CD4-positive, alpha-beta T cell treated with Interleukin-6 at 100 ng/mL for 8 hours (primary cell): ENCODE results near the gene FES.

ENCODE experiments used
- DNase-seq: peaks from one replicate; pipeline ENCODE4 v3.0.0-alpha.2; 2020; ENCODE audit warnings: mixed read lengths, low spot score

Gene FES

DNA sequence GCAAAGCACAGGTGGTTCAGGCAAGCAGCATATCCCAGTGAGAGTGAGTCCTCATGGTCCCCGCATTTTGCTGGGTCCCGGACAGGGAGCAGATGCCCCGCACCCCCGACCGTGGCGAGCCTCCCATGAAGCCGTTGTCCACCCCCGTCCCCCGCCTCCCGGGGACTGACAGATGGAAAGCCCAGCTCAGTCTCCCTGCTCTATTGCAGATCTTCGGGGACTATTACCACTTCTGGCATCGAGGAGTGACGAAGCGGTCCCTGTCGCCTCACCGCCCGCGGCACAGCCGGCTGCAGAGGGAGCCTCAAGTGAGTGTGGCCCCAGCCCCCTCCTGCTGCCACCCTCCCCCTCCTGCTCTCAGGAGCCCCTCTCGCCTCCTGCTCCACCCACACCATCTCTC, 8.3 kb upstream of the FES start:
- no peak for DNase-seq

DNA sequence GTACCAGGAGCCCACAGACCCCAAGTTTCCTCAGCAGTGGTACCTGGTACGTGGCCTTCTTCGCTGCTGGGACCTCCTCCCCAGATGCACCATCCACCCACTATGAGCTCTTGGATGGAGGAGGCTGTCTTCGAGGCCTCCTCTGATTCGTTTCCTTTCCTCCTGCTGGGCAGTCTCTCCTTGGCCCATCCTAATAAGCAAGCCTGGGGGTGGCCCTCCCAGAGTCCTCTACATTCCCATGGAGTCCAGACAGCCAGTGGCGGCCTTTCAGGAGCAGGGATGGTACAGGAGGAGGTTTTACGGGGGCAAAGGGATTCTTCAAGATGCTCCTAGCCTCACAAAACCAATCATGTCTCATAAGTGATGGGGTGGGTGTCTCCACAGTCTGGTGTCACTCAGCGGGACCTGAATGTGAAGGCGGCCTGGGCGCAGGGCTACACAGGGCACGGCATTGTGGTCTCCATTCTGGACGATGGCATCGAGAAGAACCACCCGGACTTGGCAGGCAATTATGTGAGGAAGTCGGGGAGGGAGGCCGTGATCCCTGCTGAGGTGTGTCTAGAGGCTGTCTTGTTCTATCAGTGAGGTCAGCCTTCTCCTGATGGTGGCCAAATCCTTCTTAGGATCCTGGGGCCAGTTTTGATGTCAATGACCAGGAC, 7.7 kb upstream of the FES start:
- no peak for DNase-seq

DNA sequence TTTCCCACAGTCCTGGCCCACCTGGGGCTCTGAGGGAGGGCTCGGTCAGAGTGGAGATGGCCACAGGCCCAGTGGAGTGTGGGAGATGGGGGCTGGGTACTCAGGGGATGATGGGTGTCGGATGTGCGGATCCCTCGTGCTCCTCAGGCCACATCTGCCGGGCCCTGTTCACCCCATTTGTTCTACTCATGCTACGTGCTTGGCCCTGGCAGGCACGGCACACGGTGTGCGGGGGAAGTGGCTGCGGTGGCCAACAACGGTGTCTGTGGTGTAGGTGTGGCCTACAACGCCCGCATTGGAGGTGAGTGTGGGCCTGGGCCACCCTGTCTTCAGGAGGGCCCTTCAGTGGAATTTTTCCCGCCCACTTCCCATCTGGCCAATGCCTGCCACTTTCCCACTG, 7.0 kb upstream of the FES start:
- no peak for DNase-seq

DNA sequence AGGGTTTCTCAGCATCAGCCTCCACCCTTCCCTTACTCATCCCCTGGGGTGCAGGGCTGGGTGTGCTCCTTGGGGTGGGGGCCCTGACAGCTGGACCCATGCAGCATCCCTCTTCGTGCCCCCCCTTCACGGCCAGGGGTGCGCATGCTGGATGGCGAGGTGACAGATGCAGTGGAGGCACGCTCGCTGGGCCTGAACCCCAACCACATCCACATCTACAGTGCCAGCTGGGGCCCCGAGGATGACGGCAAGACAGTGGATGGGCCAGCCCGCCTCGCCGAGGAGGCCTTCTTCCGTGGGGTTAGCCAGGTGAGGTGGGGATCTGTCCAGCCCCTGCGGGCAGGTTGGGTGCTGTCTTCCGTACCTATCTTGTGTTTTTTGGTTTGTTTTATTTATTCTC, 6.3 kb upstream of the FES start:
- DNase-seq: no peak

DNA sequence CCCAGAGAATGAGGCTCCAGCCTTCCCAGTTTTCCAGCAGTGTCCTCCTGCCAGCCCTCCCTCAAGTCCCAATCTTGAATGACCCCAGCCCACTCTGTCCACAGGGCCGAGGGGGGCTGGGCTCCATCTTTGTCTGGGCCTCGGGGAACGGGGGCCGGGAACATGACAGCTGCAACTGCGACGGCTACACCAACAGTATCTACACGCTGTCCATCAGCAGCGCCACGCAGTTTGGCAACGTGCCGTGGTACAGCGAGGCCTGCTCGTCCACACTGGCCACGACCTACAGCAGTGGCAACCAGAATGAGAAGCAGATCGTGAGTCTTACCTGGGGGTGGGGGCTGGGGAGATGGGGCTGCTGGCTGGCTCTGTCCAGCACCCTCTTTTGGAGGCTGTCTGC, 5.6 kb upstream of the FES start:
- no peak for DNase-seq

DNA sequence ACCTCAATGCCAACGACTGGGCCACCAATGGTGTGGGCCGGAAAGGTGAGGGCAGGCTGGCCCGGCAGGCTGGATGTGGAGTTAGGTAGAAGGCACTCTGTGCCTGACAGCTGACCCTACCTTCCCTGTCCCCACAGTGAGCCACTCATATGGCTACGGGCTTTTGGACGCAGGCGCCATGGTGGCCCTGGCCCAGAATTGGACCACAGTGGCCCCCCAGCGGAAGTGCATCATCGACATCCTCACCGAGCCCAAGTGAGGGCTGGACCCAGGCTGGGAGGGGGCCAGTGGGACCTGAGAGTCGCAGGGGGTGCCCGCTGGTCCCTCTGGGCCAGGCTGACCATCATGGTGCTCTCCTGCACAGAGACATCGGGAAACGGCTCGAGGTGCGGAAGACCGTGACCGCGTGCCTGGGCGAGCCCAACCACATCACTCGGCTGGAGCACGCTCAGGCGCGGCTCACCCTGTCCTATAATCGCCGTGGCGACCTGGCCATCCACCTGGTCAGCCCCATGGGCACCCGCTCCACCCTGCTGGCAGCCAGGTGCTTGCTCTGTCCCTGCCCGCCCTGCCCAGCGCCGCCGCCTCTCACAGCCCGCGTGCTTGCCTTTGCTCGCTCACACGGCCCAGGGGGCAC, 4.5 kb upstream of the FES start:
- DNase-seq: no peak

DNA sequence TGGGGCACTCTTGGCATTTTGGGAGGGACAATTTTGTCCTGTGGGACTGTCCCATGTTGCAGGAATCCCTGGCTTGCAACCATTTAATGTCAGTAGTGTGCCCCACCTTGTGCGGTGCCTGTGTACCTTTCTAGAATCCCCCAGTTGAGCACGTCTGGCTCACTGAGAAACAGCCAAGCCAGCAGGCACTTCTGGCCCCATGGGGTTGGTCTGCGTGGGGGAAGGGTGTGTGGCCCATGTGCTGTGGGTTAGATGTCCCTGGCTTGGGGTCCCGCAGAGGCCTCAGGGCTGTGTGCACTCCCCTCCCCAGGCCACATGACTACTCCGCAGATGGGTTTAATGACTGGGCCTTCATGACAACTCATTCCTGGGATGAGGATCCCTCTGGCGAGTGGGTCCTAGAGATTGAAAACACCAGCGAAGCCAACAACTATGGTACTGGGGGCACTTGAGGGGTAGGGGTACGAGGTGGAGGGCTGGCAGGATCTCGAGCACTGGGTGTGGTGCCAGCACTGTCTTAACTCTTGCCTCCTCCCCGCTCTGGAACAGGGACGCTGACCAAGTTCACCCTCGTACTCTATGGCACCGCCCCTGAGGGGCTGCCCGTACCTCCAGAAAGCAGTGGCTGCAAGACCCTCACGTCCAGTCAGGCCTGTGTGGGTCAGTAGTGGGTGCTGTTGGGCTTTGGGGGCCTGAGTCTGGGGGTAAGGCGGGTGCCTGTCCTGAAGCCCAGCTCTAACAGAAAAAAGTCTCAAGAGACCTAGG, 3.7 kb upstream of the FES start:
- no peak for DNase-seq

DNA sequence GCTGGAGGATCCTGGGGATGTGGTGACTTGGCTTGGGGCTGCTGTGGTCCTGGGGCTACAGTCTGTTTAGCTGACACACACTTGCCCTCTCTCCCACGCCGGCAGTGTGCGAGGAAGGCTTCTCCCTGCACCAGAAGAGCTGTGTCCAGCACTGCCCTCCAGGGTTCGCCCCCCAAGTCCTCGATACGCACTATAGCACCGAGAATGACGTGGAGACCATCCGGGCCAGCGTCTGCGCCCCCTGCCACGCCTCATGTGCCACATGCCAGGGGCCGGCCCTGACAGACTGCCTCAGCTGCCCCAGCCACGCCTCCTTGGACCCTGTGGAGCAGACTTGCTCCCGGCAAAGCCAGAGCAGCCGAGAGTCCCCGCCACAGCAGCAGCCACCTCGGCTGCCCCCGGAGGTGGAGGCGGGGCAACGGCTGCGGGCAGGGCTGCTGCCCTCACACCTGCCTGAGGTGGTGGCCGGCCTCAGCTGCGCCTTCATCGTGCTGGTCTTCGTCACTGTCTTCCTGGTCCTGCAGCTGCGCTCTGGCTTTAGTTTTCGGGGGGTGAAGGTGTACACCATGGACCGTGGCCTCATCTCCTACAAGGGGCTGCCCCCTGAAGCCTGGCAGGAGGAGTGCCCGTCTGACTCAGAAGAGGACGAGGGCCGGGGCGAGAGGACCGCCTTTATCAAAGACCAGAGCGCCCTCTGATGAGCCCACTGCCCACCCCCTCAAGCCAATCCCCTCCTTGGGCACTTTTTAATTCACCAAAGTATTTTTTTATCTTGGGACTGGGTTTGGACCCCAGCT, 2.9 kb upstream of the FES start:
- DNase-seq: no peak

DNA sequence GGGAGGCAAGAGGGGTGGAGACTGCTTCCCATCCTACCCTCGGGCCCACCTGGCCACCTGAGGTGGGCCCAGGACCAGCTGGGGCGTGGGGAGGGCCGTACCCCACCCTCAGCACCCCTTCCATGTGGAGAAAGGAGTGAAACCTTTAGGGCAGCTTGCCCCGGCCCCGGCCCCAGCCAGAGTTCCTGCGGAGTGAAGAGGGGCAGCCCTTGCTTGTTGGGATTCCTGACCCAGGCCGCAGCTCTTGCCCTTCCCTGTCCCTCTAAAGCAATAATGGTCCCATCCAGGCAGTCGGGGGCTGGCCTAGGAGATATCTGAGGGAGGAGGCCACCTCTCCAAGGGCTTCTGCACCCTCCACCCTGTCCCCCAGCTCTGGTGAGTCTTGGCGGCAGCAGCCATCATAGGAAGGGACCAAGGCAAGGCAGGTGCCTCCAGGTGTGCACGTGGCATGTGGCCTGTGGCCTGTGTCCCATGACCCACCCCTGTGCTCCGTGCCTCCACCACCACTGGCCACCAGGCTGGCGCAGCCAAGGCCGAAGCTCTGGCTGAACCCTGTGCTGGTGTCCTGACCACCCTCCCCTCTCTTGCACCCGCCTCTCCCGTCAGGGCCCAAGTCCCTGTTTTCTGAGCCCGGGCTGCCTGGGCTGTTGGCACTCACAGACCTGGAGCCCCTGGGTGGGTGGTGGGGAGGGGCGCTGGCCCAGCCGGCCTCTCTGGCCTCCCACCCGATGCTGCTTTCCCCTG, 2.2 kb upstream of the FES start:
- no peak for DNase-seq

DNA sequence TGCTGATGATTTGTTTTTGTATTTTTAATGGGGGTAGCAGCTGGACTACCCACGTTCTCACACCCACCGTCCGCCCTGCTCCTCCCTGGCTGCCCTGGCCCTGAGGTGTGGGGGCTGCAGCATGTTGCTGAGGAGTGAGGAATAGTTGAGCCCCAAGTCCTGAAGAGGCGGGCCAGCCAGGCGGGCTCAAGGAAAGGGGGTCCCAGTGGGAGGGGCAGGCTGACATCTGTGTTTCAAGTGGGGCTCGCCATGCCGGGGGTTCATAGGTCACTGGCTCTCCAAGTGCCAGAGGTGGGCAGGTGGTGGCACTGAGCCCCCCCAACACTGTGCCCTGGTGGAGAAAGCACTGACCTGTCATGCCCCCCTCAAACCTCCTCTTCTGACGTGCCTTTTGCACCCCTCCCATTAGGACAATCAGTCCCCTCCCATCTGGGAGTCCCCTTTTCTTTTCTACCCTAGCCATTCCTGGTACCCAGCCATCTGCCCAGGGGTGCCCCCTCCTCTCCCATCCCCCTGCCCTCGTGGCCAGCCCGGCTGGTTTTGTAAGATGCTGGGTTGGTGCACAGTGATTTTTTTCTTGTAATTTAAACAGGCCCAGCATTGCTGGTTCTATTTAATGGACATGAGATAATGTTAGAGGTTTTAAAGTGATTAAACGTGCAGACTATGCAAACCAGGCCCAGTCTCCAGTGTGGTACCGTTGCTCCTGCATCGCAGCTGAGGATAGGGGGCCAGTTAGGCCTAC, 1.4 kb upstream of the FES start:
- no peak for DNase-seq

DNA sequence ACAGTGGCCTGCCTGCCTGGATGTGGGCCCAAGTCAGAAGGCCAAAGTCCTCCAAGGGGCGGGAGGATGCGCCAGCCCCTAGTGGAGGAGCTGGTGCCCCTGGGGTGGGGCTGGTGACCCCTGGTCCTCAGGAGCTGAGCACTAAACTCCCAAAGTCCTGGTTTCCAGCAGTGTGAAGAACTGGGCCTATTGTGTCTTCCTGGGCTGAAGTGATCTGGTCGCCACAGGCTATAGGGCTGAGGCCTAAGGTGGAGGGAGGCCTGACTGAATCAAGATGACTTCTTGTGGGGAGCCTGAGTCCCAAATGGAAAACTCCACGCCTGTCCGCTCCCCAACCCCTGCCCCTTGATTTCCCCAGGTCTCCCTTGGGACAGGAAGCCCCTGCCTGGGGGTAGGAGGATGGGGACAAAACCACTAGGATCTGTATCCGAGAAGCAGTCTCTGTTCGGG, 753 bp upstream of the FES start:
- DNase-seq: no peak

DNA sequence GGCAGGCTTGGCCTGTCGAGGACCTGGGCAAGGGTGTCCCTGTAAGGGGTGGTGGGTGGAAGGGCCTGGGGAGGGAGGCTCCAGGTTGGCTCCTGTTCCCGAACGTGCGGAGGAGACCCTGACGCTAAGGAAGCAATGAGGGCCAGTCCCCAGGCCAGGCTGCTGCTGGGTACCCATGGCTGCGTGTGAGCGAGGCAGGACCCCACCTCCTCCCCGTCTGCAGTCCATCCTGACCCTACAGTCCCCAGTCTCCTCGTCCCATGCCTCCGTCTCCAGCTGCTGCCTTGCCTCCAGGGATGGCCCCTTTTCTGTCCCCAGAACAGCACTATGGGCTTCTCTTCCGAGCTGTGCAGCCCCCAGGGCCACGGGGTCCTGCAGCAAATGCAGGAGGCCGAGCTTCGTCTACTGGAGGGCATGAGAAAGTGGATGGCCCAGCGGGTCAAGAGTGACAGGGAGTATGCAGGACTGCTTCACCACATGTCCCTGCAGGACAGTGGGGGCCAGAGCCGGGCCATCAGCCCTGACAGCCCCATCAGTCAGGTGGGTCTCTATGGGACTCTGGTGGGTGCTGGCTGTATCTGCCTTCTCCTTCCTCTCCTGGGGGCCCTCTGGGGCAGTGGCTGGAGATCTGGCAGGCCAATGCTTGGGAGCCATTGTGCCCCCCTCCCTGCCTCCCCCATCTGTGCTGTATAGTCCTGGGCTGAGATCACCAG, 571 bp downstream of the FES start:
- DNase-seq: no peak

DNA sequence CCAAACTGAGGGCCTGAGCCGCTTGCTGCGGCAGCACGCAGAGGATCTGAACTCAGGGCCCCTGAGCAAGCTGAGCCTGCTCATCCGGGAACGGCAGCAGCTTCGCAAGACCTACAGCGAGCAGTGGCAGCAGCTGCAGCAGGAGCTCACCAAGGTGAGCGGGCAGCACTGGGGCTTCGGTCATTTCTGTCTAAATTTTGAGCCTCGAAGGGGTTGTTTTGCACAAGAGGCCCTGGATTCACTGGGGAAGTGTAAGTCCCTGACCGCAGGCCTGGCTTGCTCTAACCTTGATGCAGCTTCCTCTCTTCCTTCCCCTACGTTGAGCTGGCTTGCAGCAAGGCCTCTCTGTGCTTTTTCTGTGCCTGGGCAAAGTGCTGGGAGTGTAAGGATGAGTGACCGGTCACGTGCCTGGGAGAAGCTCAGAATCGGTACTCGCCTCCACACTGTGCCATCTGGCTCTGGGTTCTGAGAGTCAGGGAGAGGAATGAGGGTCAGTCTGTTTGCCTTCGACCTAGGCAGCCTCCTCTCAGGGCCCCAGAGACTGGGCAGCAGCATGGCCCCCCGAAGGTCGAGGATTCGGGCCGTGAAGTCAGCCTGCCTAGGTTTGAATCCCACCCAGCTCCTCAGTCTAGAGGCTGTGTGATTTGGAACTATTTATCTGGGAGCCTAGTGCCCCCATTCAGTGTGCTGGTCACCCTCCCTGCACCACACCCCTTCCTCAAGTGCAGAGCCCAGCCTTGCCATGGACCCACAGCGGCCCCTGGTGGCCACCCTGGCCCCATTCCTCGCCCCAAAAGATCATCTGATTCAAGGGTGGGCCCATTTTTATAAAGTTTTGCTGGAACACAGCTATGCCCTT, 1.4 kb downstream of the FES start:
- peak; percentile 72 for DNase-seq

DNA sequence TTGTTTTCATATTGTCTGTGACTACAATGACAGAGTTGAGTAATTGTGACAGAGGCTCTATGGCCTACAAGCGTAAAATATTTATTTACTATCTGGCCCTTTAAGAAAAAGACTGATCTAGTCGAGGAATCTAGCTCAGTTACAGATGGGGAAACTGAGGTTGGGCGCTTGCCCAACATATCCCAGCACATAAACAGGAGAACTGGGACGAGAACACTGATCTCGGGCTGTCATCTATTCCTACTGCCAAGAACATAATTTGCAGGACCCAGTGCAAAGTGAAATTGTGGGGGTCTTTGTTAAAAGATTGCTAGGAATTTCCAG, 1.9 kb downstream of the FES start:
- no peak for DNase-seq

DNA sequence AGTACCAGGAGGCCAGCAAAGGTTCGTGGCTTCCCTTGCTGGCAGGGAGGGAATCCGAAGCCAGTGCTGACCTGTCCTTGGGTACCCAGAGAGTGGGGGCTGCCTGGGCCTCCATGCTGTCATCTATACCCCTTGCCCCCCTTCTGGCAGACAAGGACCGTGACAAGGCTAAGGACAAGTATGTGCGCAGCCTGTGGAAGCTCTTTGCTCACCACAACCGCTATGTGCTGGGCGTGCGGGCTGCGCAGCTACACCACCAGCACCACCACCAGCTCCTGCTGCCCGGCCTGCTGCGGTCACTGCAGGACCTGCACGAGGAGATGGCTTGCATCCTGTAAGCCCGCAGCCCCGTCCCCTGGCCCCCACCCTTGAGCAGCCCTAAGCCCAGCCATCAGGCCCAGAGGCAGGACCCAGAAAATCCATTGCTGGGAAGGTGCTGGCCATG, 2.8 kb downstream of the FES start:
- no peak for DNase-seq

DNA sequence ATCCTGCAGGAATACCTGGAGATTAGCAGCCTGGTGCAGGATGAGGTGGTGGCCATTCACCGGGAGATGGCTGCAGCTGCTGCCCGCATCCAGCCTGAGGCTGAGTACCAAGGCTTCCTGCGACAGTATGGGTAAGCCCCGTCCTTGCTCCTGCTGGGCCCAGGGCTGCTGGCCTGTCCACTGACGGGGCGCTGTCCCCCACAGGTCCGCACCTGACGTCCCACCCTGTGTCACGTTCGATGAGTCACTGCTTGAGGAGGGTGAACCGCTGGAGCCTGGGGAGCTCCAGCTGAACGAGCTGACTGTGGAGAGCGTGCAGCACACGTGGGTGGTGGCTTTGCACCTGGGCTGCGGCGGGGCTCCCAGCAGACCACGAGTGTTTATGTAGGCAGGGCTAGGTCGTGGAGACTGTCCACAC, 5.0 kb downstream of the FES start:
- DNase-seq: no peak

DNA sequence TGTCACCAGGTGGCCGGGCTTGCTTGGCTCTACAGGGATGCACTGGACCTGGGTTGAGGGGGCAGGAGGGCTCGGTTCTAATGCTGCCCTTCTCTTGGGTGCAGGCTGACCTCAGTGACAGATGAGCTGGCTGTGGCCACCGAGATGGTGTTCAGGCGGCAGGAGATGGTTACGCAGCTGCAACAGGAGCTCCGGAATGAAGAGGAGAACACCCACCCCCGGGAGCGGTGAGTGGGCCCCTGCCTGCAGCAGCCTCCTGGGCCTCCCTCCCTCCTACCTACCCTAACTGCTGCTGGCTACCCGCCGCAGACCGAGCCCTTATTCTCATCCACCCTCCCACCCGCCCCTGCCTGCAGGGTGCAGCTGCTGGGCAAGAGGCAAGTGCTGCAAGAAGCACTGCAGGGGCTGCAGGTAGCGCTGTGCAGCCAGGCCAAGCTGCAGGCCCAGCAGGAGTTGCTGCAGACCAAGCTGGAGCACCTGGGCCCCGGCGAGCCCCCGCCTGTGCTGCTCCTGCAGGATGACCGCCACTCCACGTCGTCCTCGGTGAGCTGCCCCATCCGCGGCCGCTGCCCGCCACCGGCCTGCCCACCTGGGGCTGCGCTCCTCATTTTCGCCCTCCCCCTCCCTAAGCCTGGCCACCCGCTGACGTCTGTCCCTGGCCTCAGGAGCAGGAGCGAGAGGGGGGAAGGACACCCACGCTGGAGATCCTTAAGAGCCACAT, 5.6 kb downstream of the FES start:
- no peak for DNase-seq

DNA sequence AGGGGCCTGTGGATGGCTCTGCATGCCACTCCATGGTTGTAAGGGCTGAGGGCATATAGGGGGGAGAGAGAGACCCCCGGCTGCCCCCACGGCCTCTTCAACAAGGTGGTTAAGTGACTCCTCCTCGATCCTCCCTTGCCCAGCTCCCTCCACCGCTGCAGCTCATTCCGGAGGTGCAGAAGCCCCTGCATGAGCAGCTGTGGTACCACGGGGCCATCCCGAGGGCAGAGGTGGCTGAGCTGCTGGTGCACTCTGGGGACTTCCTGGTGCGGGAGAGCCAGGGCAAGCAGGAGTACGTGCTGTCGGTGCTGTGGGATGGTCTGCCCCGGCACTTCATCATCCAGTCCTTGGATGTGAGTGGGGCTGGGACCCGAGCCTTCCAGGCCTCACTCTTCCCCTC, 6.5 kb downstream of the FES start:
- DNase-seq: no peak
